GM12878 (cell line): Measurements from ENCODE around the gene SPRN. TPM values are rescaled to one million over a fixed set of nuclear protein-coding genes. Genes with fewer than 3 reads are reported as not detected.

Experiments
- ATAC-seq: fragments of 200-7000 bp; cut with Tn5 transposase; 3 replicates; pipeline ENCODE4 v1.9.1; 2020; ENCODE audit warnings: mild to moderate bottlenecking, moderate library complexity
- BruUV-seq: library from RNA; stranded (reverse); fragments of 400-500 nt; replicated peaks from 2 replicates; lab custom pipeline; 2021; lab: Mats Ljungman, UMichigan
- CTCF ChIA-PET: fragments of 300-600 bp; sonication (Branson Sonifier 250); formaldehyde crosslinking; extraction: SDS; loops from one replicate; lab custom pipeline; 2021; ENCODE audit warnings: inconsistent platforms; lab: Yijun Ruan, JAX
- POLR2A ChIA-PET: fragments of 350-600 bp; formaldehyde crosslinking; extraction: SDS; loops from one replicate; lab custom pipeline; 2021; ENCODE audit warnings: inconsistent platforms; lab: Charles Lee
- RAD21 ChIA-PET: fragments of 300-600 bp; sonication (Branson Sonifier 250); formaldehyde crosslinking; loops from one replicate; lab custom pipeline; 2023; ENCODE audit warnings: antibody characterized with exemption; ENCODE audit not compliant: unreplicated experiment; lab: Charles Lee
- SMC1A ChIA-PET: fragments of 300-600 bp; sonication (Branson Sonifier 250); formaldehyde crosslinking; loops from one replicate; lab custom pipeline; 2023; ENCODE audit not compliant: unreplicated experiment, uncharacterized antibody; lab: Charles Lee
- DNase-seq: peaks from one replicate; pipeline ENCODE4 v3.0.0-alpha.2; 2011; ENCODE audit warnings: low read depth, low spot score
- FAIRE-seq: peaks from 3 replicates; lab custom pipeline; 2011; peaks lifted over from hg19 to GRCh38; lab: Jason Lieb, UNC
- H2AFZ ChIP-seq: 2 replicates; pipeline ENCODE4 v1.6.0; 2011; ENCODE audit warnings: low read depth, low read length, control low read depth; ENCODE audit not compliant: control insufficient read depth
- H3K27ac ChIP-seq: 2 replicates; pipeline ENCODE4 v1.5.1; 2011; ENCODE audit warnings: control low read depth; ENCODE audit not compliant: control insufficient read depth, insufficient read depth
- H3K27me3 ChIP-seq, 2 experiments: replicated peaks in 1 of 2; 2 replicates each; pipeline versions ENCODE4 v1.6.0 to v1.6.1; 2011; ENCODE audit warnings: low read length in 1 of 2; ENCODE audit not compliant: control insufficient read depth in 2 of 2, insufficient read depth in 2 of 2
- H3K36me3 ChIP-seq, 2 experiments: 2 replicates each; pipeline ENCODE4 v1.5.1; 2011; ENCODE audit warnings: low read length in 1 of 2; ENCODE audit not compliant: control insufficient read depth in 2 of 2, insufficient read depth in 2 of 2
- H3K4me1 ChIP-seq: 2 replicates; pipeline ENCODE4 v1.6.1; 2011; ENCODE audit warnings: mild to moderate bottlenecking, low read length, moderate library complexity, mixed read lengths; ENCODE audit not compliant: control insufficient read depth, insufficient read depth
- H3K4me2 ChIP-seq: 2 replicates; pipeline ENCODE4 v1.6.0; 2011; ENCODE audit warnings: control low read depth; ENCODE audit not compliant: control insufficient read depth, insufficient read depth
- H3K4me3 ChIP-seq: fragments of 200-600 bp; sonication (generic); 2 replicates; pipeline ENCODE4 v1.5.1; 2016
- H3K79me2 ChIP-seq: 2 replicates; pipeline ENCODE4 v1.6.0; 2011; ENCODE audit warnings: low read length; ENCODE audit not compliant: control insufficient read depth, insufficient read depth
- H3K9ac ChIP-seq: 2 replicates; pipeline ENCODE4 v1.8.0; 2011; ENCODE audit warnings: low read length, control low read depth, mixed read lengths; ENCODE audit not compliant: control insufficient read depth, insufficient read depth
- H3K9me3 ChIP-seq: replicated peaks from 3 replicates; pipeline ENCODE4 v1.5.1; 2011; ENCODE audit warnings: mild to moderate bottlenecking, low read length; ENCODE audit not compliant: control insufficient read depth, insufficient read depth
- H4K20me1 ChIP-seq: 2 replicates; pipeline ENCODE4 v1.6.0; 2011; ENCODE audit not compliant: control insufficient read depth, insufficient read depth
- CHD1 ChIP-seq: IDR thresholded peaks from 2 replicates; pipeline ENCODE4 v1.6.1; 2012; ENCODE audit warnings: low read depth, low read length, improper control_type of control experiment
- ETV6 ChIP-seq, 2 experiments: fragments of 450-650 bp in 1 of 2; IDR thresholded peaks in 1 of 2; conservative IDR thresholded peaks in 1 of 2; 2 replicates each; pipeline ENCODE4 v1.6.1; 2014; ENCODE audit warnings: antibody characterized with exemption in 1 of 2, borderline replicate concordance in 1 of 2, low read depth in 1 of 2, mild to moderate bottlenecking in 1 of 2, moderate library complexity in 1 of 2
- MXI1 ChIP-seq: fragments of 150-350 bp; IDR thresholded peaks from 2 replicates; pipeline ENCODE4 v1.6.1; 2011; ENCODE audit warnings: low read depth, mild to moderate bottlenecking, inconsistent platforms, low read length, improper control_type of control experiment
- NR2C1 ChIP-seq: fragments of 450-650 bp; IDR thresholded peaks from 2 replicates; pipeline ENCODE4 v1.6.1; 2017; ENCODE audit warnings: antibody characterized with exemption, mild to moderate bottlenecking, moderate library complexity
- POLR2A ChIP-seq: IDR thresholded peaks from 2 replicates; pipeline ENCODE4 v1.6.1; 2011; ENCODE audit warnings: low read depth, mild to moderate bottlenecking, low read length
- POLR2AphosphoS5 ChIP-seq: IDR thresholded peaks from 2 replicates; pipeline ENCODE4 v1.6.1; 2011; ENCODE audit warnings: mild to moderate bottlenecking, low read length, inconsistent platforms
- RBBP5 ChIP-seq: fragments of 200-600 bp; sonication (generic); conservative IDR thresholded peaks from 2 replicates; pipeline ENCODE4 v1.6.1; 2016
- SIN3A ChIP-seq: IDR thresholded peaks from 2 replicates; pipeline ENCODE4 v1.6.1; 2012; ENCODE audit warnings: low read depth, low read length, improper control_type of control experiment
- WGBS: methylation state at CpG from one replicate; pipeline ENCODE4 v1.1.6; 2016; ENCODE audit warnings: low lambda C conversion rate; ENCODE audit not compliant: insufficient replicate concordance, insufficient coverage; ENCODE audit errors: missing lambda C conversion rate; 5-methylcytosine and 5-hydroxymethylcytosine counted together
- in situ Hi-C: fragments of 300-500 bp; cut with MboI; formaldehyde crosslinking; loops from 9 replicates; pipeline ENCODE4 v1.14.3; 2018; ENCODE audit warnings: mixed read lengths
- intact Hi-C: fragments of 100-400 bp; cut with micrococcal nuclease; formaldehyde crosslinking; loops from one replicate; pipeline ENCODE4 v1.14.2; 2022; ENCODE audit not compliant: unreplicated experiment
- polyA plus RNA-seq, 11 experiments: library from polyadenylated mRNA; depleted of rRNA in 4 of 11; unstranded in 6 of 11; stranded (reverse) in 5 of 11; fragments of >200 nt; fragmentation: Nextera tagmentation in 4 of 11; fragmentation: Illumina TruSeq in 1 of 11; extraction: Ambion mirVana in 4 of 11; extraction: Trizol in 1 of 11; gene quantifications; 1 replicate in 1 of 11; 2 replicates in 10 of 11; pipeline versions ENCODE4 v1.2.1 to v1.2.3, GENCODE V29; 2011 to 2016; ENCODE audit warnings: inconsistent platforms in 2 of 11, missing spikeins in 2 of 11, low read depth in 1 of 11
- total RNA-seq, 4 experiments: library from RNA; depleted of rRNA in 3 of 4; stranded (reverse); fragments of >200 nt in 3 of 4; fragmentation: Illumina TruSeq in 1 of 4; extraction: Trizol in 1 of 4; gene quantifications; 2 replicates each; pipeline versions ENCODE4 v1.2.1 to v1.2.3, GENCODE V29; 2013 to 2021
- TF ChIP-seq, protein P1 (sequence below): IDR thresholded peaks from 2 replicates; pipeline ENCODE4 v1.6.1; 2011; ENCODE audit warnings: low read depth, mild to moderate bottlenecking, low read length, moderate library complexity, borderline replicate concordance; ENCODE audit errors: extremely low read depth

The SPRN gene
- total and polyA plus RNA-seq, 10 of the 15 experiments (the other 5 are each of a cell fraction or from before 2014, with no cell fraction given): 0.03 to 0.96 (median 0.46) TPM; not detected in 6

DNA sequence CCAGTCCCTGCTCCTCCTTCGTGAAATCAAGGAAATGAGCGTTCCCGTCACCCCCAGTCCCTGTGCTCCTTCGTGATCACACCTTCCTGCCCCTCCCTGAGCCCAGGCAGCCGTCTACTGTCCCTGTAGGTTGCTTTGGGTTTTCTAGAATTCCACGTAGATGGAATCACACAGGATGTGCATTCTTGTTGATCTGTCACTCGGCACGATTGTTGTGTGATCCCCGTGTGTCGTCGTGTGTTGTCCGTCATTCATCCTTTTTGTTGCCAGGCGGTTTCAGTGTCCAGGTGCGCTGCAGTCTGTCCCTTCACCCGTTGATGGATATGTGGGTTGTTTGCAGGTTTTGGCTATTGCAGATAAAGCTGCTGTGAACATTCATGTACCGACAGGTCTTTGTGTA lies 21.1 kb downstream of the SPRN start:
- TF ChIP-seq ETV6 (conservative IDR thresholded peaks at IDR 0.05 in 1 of 2, IDR thresholded peaks at IDR 0.05 in 1 of 2; ENCODE audit: borderline replicate concordance in 1 of 2, low read depth in 1 of 2): no peak
- no peak for TF ChIP-seq CHD1
- TF ChIP-seq POLR2A: peak; percentile 17; the same call in 1 of the 2 replicates
- intact Hi-C loops: no loop called here
- BruUV-seq: no TSS peak
- no peak overlapping the region for H3K9ac ChIP-seq
- no peak overlapping the region for H2AFZ ChIP-seq
- peaks cover 15% of the 10 kb centered on the region for H3K79me2 ChIP-seq
- WGBS: 94% methylated on average over 16 of the region's 16 CpGs
- DNase-seq (no peak), ATAC-seq (no peak), FAIRE-seq (no peak)
- H3K9me3 ChIP-seq: peaks cover 5% of the 10 kb centered on the region; the same call in 2 of the 3 replicates
- H3K27me3 ChIP-seq: no peaks in the 10 kb centered on the region
- peaks cover 11 to 22% of the 10 kb centered on the region in 2 experiments; a peak in 3 of 4 replicates for H3K36me3 ChIP-seq
- RAD21 ChIA-PET: no interaction called here
- H4K20me1 ChIP-seq: peaks cover 3% of the 10 kb centered on the region; the same call in 1 of the 2 replicates
- no peak overlapping the region for H3K4me2 ChIP-seq
- peaks cover 36% of the 10 kb centered on the region for H3K4me1 ChIP-seq
- POLR2A ChIA-PET: no interaction called here
- no peak overlapping the region for H3K4me3 ChIP-seq
- no peak overlapping the region for H3K27ac ChIP-seq
- in situ Hi-C loops: no loop called here
- SMC1A ChIA-PET: no interaction called here
- CTCF ChIA-PET: no interaction called here

- peaks cover 2% of the 10 kb centered on the region; the same call in 2 of the 3 replicates for H3K9me3 ChIP-seq
- peaks cover 13 to 16% of the 10 kb centered on the region in 2 experiments; a peak in 3 of 4 replicates for H3K36me3 ChIP-seq
- CTCF ChIA-PET: interaction anchor here (1.2 to 1.3 kb wide), 2 partner anchors 25 to 35 kb away, joined by 3 to 7 read pairs; no protein-coding TSS in a partner anchor
Observed at GRCh38 chr10:133401981-133402725, 22.3 kb downstream of the SPRN start.

More at GRCh38 chr10:133401981-133402725, 22.3 kb downstream of the SPRN start:
- Histone ChIP-seq H3K4me2 (peak overlapping the region; percentile 100; the same call in 1 of the 2 replicates), H3K4me1 (peaks cover 36% of the 10 kb centered on the region), H3K79me2 (peaks cover 14% of the 10 kb centered on the region), H3K4me3 (no peak overlapping the region), H3K27ac (no peak overlapping the region), H3K9ac (no peak overlapping the region), H4K20me1 (peaks cover 3% of the 10 kb centered on the region; the same call in 1 of the 2 replicates), H2AFZ (no peak overlapping the region), H3K27me3 (no peaks in the 10 kb centered on the region)
- ATAC-seq (no peak), FAIRE-seq (no peak), DNase-seq (no peak)
- WGBS: 98% methylated on average over 21 of the region's 21 CpGs
- ChIA-PET RAD21 (interaction anchor here (1.2 to 1.3 kb wide), 2 partner anchors 12 to 46 kb away, joined by 3 to 16 read pairs; no protein-coding TSS in a partner anchor), SMC1A (interaction anchor here (1.2 to 2.7 kb wide), 4 partner anchors 10 to 73 kb away, joined by 4 to 21 read pairs (median 5); no protein-coding TSS in a partner anchor), POLR2A (interaction anchor here (0.6 to 1.8 kb wide), 4 partner anchors 12 to 124 kb away, joined by 3 to 17 read pairs (median 4); no protein-coding TSS in a partner anchor)
- in situ Hi-C loops: no loop called here
- BruUV-seq: no TSS peak
- TF ChIP-seq SIN3A (no peak), POLR2A (peak; percentile 51), MXI1 (no peak), NR2C1 (no peak), RBBP5 (no peak), POLR2AphosphoS5 (no peak)
- TF ChIP-seq, protein P1, sequence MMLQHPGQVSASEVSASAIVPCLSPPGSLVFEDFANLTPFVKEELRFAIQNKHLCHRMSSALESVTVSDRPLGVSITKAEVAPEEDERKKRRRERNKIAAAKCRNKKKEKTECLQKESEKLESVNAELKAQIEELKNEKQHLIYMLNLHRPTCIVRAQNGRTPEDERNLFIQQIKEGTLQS: no peak
- intact Hi-C loops: no loop called here
